HG02938 (cell line): ENCODE results near the gene PRKAR1B.
"Not testable (repeated sequence)": the region's sequence is repeated elsewhere in the genome, so short reads cannot be mapped to it uniquely, and the experiment has no call there.

Source experiments
- ATAC-seq: cut with Tn5 transposase; IDR thresholded peaks from one replicate; pipeline ENCODE4 v1.9.1; 2021; ENCODE audit warnings: mild to moderate bottlenecking, moderate library complexity; ENCODE audit not compliant: unreplicated experiment

Gene PRKAR1B

DNA sequence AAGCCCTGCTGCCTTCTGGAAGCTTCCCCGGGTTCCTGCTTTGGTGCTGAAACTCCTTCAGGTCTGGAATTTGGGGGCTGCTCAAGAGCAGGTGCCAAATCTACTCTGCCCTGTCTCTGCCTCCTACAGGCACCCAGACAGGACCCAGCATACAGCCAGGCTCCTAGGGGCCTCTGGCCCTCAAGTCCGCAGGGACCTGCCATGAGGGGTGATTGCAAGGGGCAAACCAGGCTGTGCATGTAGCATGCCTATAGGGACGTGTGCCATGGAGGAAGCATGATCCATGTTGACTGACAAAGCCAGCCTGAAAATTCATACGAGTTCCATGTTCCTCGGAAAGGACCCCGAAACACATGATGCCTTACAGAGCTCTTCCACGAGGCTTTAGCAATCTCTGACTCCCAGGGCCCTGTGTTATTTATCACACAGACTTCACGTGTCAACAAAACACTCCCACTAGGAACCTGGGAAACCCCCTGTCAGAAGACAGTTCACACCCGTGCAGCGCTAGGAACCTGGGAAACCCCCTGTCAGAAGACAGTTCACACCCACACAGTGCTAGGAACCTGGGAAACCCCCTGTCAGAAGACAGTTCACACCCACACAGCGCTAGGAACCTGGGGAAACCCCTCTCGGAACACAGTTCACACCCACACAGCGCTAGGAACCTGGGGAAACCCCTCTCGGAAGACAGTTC, 75.9 kb downstream of the PRKAR1B start:
- ATAC-seq, result no peak

DNA sequence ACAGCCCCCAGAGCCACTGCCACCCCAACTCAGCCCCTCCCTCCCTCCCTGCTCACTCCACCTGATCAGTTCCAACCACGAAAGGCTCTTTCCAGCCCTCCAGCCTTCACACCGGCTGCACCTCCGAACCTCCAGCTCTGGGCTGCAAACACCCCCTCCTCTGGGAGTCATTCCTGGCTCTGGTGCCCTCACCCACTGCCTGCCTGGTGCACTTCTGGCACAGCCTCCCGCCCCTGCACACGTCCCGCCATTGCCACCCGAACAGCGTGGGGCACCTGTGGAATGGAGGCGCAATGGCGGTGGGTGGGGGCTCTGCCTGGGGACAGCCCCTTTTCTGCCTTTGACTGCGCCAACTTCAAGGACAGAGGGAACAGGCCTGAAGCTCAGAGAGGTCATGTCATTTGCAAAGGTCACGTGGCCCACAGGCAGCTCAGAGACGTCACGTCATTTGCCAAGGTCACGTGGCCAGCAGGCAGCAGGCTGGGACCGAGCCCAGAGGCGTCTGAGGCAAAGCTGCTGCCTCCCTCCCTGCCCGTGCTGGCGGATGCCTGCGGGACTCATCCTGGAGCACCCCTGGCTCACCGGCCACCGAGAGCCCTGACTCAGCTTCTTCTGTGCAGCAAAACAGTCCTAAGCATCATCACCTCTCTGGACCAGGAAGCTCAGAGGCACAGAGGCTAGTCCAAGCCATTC, 76.6 kb downstream of the PRKAR1B start:
- no peak for ATAC-seq

DNA sequence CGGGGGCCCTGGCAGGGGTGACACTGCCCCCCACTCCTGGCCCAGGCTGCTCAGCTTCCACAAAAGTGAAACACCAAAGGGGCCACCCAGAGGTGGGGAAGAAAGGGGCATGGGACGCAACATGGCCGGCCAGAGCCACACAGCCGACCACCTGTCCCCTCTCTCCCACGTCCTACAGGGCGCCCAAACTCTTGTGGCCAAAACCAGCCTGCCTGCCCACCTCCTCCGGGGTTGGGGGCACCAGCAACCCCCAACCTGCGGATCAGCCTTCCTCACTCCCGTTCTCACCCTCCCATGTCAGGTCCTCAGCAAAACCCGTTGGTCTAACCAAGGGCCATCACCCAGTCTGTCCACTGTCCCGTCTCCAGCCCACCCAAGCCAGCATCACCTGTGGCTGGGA, 80.1 kb downstream of the PRKAR1B start:
- ATAC-seq, result no peak

DNA sequence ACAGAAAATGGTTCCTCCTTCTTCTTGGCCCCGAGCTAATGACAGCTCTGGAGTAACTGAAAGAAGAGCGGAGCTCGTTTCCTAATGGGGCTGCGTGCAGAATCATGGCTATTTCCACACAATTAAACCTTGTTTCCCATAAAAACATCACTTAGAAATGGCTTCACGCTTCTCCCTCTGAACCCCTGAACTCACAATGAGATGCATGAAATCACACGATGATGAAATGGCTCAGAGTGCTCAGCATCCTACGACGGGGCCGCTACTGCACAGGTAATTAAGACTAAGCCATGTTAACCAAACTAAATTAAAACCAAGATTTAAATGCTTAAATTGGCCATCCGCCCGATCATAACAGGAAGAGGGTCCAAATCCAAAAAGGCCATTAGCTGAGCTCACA, 80.6 kb downstream of the PRKAR1B start:
- ATAC-seq, result no peak

DNA sequence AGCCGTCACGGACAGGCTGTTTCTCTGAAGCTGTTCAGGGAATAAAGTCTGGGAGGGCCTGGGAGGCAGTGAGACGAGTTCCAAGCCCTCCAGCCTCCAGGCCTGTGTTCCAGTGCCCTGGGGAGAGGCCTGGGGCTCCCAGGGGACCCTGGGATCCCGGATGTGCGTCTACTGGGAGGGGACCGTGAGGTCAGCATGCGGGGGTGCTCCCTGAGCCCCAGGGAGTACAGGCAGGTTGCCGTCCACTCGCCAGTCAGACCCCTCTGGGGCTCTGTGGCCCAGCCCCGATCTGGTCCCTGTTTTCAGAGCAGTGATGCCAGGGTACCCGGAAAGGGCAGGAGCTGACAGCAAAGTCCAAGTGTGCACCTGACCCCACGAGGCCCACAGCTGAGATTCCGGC, 81.5 kb downstream of the PRKAR1B start:
- no peak for ATAC-seq

DNA sequence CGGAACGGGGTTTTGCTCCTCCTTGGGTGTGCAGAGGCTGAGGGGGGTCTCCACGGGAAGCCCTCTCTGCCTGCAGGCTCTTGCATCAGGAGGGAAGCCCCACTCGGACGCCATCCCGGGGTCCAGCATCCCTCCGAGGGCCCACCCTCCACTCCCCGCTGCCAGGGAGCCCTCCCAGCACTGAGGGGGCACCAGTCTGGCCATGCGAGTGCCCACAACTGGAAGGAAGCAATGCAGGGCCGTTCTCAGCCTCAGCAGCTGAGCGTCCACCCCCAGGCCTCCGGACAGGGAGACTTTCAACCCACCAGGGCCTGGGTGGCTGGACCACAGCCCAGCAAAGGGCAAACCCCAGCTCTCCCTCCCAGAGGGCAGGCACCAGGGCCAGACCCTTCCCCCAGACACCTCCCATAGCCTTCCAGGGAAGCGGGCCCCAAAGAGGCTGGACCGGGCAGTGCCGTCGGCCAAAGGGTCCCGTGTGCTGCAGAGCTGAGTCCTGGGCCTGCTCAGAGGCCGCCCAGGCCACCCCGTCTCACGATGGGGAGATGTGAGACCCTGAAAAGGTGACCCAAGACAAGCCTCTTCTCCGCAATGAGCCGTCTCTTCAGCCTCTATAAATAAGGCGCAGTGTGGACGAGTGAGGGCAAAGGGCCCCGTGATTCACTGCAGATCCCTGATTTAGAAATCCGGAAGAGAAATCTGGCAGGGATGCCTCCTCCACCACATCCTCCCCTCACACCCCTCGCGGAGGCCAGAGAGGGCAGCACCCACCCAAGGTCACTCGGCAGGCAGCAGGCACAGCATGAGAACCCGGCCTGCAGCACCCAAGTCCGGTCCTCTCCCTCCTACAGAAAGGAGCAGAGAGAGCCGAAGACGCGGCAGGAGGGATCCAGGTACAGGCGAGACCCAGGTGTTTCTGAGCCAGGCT, 82.4 kb downstream of the PRKAR1B start:
- no peak for ATAC-seq

DNA sequence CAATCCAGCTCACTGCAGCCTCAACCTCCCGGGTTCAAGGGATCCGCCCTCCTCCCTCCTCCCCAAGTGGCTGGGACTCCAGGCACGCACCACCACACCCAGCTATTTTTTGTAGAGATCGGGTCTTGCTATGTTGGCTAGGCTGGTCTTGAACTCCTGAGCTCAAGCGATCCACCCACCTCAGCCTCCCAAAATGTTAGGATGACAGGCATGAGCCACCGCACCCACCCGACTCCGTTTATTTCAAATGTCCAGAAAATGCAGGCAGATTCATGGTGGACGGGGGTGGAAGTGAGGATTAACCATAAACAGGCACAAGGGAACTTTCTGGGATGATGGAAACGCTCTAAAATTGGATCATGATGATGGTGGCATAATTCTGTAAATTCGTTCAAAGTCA, 85.1 kb downstream of the PRKAR1B start:
- ATAC-seq, result no peak

DNA sequence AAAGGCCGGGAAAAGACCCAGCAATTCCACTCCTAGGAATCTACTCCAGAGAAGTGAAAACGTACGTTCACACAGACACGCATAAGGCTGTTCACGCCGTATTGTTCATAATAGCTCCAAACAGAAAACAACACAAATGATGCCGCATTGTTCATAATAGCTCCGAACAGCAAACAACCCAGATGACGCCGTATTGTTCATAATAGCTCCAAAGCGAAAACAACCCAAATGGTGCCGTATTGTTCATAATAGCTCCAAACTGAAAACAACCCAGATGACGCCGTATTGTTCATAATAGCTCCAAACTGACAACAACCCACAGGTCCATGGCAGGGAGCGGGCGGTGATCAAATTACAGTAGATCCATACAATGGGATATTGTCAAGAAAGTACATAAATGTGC, 85.8 kb downstream of the PRKAR1B start:
- no peak for ATAC-seq

DNA sequence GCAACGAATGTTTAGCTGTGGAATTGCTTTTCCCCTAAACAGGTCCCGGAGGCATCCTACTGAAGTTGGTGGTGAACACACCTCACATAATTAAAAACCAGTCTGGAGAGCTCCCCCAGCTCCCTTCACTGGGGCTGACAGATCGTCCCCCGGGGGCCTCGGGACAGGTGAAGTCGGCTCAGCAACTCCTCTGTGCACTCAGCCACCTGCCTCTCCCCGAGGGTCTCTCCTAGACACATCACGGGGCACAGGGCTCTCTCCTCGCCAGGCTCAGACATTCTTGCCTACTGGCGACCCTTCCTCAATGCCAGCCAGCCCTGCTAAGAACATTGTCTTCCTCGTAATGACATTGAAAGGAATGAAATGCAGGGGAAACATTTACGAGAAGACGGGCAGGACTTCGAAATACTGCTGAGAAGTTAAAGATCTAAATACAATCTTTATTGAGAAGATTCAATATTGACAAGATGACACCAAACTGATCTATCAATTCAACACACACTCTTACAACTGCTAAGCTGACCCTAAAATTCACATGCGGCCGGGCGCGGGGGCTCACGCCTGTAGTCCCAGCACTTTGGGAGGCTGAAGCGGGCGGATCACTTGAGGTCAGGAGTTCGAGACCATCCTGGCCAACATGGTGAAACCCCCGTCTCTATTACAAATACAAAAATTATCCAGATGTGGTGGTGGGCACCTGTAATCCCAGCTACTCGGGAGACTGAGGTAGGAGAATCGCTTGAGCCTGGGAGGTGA, 88.6 kb downstream of the PRKAR1B start:
- no peak for ATAC-seq

DNA sequence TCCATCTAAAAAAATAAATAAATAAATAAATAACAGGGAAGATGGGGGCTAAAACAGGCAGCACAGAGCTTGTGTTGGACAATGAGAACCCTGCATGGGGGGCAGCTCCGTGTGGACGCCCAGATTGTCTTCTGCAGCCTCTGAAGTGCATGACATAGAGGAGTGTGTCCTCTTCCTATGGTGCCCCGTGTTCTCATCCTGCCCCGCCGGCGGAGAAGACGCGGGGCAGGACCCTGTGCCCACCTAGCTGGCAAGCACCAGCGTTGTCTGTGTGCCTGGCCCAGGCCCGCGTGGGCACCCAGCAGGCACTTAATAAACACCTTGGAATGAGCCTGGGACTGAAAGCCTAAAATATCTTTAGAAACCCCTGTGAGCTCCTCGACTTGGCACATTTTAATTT, 89.3 kb downstream of the PRKAR1B start:
- no peak for ATAC-seq

DNA sequence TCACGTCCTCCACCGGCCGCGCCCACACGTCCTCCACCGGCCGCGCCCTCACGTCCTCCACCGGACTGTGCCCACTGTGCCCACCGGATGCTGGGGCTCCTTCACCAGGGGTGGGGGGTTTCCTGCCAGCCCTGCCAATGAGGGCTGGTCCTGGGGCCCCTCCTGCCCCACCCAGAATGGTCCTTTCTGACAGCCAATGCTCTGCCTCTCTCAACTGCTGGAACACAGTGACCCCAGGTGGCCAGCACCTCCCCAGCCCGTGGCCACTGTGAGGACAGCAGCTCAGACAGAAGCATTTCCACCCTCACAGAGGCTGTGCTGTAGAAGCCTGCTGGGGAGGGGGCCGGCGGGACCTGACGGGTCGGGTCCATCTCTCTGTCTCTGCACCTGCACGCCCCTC, 90.7 kb downstream of the PRKAR1B start:
- ATAC-seq, result no peak

DNA sequence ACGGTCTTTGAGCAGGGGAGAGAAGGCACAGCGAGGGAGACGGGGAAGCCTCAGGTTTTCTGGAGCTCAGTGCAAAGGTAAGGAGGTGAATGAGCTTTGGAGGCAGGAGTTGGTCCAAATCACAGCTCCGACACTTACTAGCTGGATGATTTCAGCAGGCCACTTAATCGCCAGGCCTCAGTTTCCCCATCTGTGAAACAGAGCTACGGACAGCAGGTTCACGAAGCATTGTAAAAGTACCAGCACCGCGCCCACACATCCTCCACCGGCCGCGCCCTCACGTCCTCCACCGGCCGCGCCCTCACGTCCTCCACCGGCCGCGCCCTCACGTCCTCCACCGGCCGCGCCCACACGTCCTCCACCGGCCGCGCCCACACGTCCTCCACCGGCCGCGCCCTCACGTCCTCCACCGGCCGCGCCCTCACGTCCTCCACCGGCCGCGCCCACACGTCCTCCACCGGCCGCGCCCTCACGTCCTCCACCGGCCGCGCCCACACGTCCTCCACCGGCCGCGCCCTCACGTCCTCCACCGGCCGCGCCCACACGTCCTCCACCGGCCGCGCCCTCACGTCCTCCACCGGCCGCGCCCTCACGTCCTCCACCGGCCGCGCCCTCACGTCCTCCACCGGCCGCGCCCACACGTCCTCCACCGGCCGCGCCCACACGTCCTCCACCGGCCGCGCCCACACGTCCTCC, 91.2 kb downstream of the PRKAR1B start:
- ATAC-seq, result not testable (repeated sequence)

DNA sequence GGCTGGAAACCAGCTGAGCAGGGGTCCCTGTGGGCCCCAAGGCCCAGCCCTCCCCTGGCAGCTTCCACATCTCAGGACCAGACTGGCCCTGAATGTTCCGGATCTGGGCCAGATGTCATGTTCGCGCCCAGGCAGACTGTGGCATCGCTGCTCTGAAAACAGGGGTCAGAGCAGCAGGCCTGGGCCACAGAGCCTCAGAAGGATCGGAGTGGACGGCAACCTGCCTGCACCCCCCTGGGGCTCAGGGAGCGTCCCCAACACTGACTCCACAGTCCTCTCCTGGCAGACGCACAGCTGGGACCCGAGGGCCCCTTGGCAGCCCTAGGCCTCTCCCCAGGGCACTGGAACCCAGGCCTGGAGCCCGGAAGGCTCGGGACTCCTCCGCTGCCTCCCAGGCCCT, 91.9 kb downstream of the PRKAR1B start:
- ATAC-seq, result no peak

DNA sequence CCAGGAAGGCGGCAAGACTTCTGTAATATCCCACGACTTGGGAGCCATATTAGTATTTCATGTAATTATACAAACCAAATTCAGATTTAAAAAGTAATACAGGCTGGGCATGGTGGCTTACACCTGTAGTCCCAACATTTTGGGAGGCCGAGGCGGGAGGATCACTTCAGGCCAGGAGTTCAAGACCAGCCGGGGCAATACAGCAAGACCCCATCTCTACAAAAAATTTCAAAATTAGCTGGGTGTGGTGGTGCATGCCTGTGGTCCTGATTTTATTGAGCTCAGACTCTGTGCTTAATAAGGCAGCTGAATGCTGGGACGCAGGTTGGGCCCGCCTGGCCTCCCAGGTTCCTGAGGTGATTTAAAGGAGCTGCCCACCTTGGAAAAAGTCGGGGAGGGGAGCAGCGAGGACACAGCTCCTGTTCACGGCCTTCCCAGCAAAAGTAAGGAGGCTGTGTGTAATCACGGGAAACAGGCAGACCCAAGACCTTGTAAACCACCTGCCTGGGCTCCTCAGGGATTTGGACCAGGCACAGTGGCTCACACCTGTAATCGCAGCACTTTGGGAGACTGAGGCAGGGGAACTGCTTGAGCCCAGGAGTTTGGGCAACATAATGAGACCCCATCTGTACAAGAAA, 93.6 kb downstream of the PRKAR1B start:
- no peak for ATAC-seq

DNA sequence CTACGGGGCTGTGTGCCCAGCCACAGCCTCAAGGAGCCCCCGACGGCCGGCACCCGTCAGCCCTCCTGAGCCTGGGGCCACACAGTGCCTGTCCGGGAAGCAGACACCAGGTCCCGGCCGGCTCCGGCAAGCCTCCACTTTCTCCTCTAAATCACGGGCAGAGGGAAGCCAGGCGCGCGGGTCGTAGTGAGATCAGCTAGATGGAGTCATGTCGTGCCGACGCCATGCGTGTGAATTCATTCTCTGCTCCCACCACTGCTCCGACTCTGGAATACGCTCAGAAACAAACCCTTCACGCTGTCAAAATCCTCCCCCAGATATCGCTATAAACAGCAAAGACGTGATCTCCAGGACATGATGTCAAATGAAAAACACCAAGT, 94.3 kb downstream of the PRKAR1B start:
- no peak for ATAC-seq

DNA sequence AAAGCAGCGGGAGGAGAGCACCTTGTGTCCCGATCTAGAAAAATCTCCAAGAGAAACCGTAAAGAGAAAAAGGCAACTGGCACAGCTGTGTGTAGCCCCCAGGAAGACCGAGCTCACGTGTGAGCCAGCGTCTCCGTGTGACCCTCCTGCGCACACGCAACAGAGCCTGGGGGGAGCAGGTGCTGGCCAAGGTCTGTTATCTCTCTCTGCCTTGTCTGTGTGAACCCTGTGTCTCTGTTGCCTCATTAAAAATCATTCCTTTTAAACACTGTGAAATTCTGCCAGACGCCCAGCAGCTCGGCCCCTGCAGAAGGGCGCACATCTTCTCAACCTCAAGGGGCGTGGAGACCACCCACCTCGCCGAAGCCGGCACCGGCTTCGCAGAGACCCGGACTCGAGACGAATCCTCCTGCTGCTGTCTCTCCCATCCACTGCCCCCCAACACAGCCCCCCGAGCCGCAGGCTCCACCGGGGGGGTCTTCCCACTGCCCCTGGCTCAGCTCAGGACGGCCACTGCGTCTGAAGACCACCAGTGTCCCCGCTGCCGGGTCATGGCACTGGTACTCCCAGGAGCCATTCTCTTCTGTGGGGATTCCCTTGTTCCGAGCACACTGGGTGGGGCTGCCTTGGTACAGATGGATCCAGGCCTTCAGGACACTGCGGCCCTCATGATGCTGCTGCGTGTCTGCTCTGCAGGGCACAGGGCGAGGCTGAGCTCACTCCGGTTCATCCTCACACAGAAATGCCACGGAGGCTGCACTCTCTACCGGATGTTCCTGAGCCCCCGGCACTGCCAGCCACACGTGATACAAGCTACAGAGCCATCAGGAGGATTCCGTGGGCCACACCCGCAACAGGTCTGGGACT, 94.9 kb downstream of the PRKAR1B start:
- no peak for ATAC-seq

DNA sequence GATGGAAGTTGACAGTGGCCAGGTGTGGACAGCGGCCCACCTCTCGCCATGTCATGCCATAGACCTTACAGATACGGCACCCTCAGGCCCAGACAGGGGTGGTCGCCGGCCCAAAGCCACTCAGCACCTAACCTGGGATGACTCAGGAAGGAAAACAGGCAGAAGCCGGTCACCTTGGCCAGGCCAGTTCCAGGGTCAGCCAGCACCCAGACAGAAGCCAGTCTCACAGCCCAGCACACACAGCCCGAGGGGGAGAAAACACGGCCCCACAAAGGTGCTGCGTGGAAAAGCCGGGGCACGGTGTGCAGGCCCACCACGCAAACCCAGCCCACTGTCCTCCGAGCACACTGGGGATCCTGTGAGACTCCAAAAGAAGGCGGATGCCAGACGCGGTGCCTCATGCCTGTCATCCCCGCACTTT, 95.8 kb downstream of the PRKAR1B start:
- no peak for ATAC-seq

DNA sequence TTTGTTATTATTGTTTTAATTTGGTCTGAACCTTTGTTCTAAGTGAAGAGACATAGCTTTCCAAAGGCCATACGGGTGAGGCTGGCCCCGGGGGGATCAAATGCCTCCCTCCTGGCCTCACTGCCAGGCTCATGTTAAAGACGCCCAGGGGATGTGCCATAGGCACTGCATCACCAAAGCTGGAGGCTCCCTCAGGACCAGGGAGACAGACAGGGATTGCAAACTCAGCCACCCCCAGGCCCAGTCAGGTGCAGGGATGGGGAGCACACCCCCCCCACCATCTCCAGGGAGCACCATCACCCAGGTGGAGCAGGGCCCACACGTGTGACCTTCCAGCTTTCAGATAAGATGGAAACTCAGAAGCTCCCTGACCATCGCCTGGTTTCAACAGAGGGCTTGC, 96.5 kb downstream of the PRKAR1B start:
- ATAC-seq, result no peak

DNA sequence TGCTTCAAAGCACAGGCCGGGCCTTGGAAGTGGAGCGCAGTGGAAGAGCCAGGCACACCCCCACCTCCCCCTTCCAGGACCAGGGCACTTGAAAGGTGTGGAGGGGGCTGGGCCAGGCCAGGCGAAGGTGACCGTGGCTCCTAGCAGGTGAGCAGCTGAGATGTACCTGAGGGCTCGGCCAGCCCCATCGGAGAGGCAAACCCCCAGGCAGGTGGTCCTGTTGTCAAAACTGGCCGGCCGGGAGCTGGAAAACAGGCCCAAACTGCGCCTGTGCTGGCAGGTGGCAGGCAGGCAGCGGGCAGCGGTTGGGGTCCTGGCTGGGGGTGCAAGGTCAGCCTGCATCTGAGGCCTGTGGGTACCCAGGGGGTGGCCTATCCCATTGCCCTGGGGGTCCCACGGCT, 97.0 kb downstream of the PRKAR1B start:
- ATAC-seq, result no peak
